Astrocyte (in vitro differentiated cells and primary cell): ENCODE data around the gene ASMTL. TPM values are rescaled to one million over a fixed set of nuclear protein-coding genes. Genes with fewer than 3 reads are reported as not detected.

ENCODE experiments used
- DNase-seq: peaks from one replicate; pipeline ENCODE4 v3.0.0-alpha.2; 2010; ENCODE audit warnings: low read depth
- FAIRE-seq: peaks from 2 replicates; lab custom pipeline; 2011; peaks lifted over from hg19 to GRCh38; lab: Jason Lieb, UNC
- H2AFZ ChIP-seq: 2 replicates; pipeline ENCODE4 v1.6.0; 2012; ENCODE audit warnings: low read depth, low read length, inconsistent platforms
- H3K27ac ChIP-seq: 2 replicates; pipeline ENCODE4 v1.5.1; 2011; ENCODE audit warnings: low read depth, low read length, inconsistent platforms
- H3K27me3 ChIP-seq: 2 replicates; pipeline ENCODE4 v1.6.0; 2011; ENCODE audit warnings: low read length, inconsistent platforms; ENCODE audit not compliant: insufficient read depth
- H3K36me3 ChIP-seq: 2 replicates; pipeline ENCODE4 v1.5.1; 2011; ENCODE audit warnings: low read length, inconsistent platforms; ENCODE audit not compliant: insufficient read depth
- H3K4me1 ChIP-seq: 2 replicates; pipeline ENCODE4 v1.5.1; 2011; ENCODE audit warnings: low read length, inconsistent platforms; ENCODE audit not compliant: insufficient read depth
- H3K4me2 ChIP-seq: 2 replicates; pipeline ENCODE4 v1.6.0; 2012; ENCODE audit warnings: low read length, inconsistent platforms
- H3K4me3 ChIP-seq: 2 replicates; pipeline ENCODE4 v1.5.1; 2011; ENCODE audit warnings: low read depth, mild to moderate bottlenecking, low read length, inconsistent platforms; ENCODE audit not compliant: insufficient read depth
- H3K79me2 ChIP-seq: 2 replicates; pipeline ENCODE4 v1.6.0; 2012; ENCODE audit warnings: mild to moderate bottlenecking, low read length, inconsistent platforms; ENCODE audit not compliant: insufficient read depth
- H3K9ac ChIP-seq: 2 replicates; pipeline ENCODE4 v1.6.0; 2012; ENCODE audit warnings: mild to moderate bottlenecking, low read length, inconsistent platforms
- H3K9me3 ChIP-seq: 2 replicates; pipeline ENCODE4 v1.5.1; 2012; ENCODE audit warnings: low read depth, mild to moderate bottlenecking, low read length, inconsistent platforms; ENCODE audit not compliant: insufficient read depth
- H4K20me1 ChIP-seq: 2 replicates; pipeline ENCODE4 v1.6.0; 2012; ENCODE audit warnings: low read length, inconsistent platforms; ENCODE audit not compliant: insufficient read depth
- H3K27ac Mint-ChIP-seq: one replicate; pipeline ENCODE4 v1.8.0; 2021; ENCODE audit warnings: mild to moderate bottlenecking, mixed read lengths; ENCODE audit not compliant: unreplicated experiment
- H3K27me3 Mint-ChIP-seq: one replicate; pipeline ENCODE4 v1.8.0; 2021; ENCODE audit warnings: low read depth, mixed read lengths; ENCODE audit not compliant: unreplicated experiment
- H3K36me3 Mint-ChIP-seq: one replicate; pipeline ENCODE4 v1.8.0; 2021; ENCODE audit warnings: low read depth, mixed read lengths; ENCODE audit not compliant: unreplicated experiment
- H3K4me1 Mint-ChIP-seq: one replicate; pipeline ENCODE4 v1.8.0; 2021; ENCODE audit warnings: low read depth, mixed read lengths; ENCODE audit not compliant: unreplicated experiment
- H3K4me3 Mint-ChIP-seq: one replicate; pipeline ENCODE4 v1.8.0; 2021; ENCODE audit warnings: mild to moderate bottlenecking, moderate library complexity, mixed read lengths; ENCODE audit not compliant: unreplicated experiment
- H3K9me3 Mint-ChIP-seq: one replicate; pipeline ENCODE4 v1.8.0; 2021; ENCODE audit warnings: mild to moderate bottlenecking, mixed read lengths; ENCODE audit not compliant: unreplicated experiment
- CTCF ChIP-seq: IDR thresholded peaks from 2 replicates; pipeline ENCODE4 v1.5.1; 2011; ENCODE audit warnings: low read depth, mild to moderate bottlenecking, inconsistent platforms, low read length, moderate library complexity; ENCODE audit not compliant: insufficient read depth
- EZH2 ChIP-seq: IDR thresholded peaks from 2 replicates; pipeline ENCODE4 v1.6.1; 2012; ENCODE audit warnings: mild to moderate bottlenecking, low read length, inconsistent platforms; ENCODE audit not compliant: insufficient read depth
- total RNA-seq: library from RNA; stranded (reverse); gene quantifications from 2 replicates; pipeline ENCODE4 v1.2.1, GENCODE V29; 2021

ASMTL gene
- total RNA-seq, 1 donor from 2014 or later, result 22.1 TPM

DNA sequence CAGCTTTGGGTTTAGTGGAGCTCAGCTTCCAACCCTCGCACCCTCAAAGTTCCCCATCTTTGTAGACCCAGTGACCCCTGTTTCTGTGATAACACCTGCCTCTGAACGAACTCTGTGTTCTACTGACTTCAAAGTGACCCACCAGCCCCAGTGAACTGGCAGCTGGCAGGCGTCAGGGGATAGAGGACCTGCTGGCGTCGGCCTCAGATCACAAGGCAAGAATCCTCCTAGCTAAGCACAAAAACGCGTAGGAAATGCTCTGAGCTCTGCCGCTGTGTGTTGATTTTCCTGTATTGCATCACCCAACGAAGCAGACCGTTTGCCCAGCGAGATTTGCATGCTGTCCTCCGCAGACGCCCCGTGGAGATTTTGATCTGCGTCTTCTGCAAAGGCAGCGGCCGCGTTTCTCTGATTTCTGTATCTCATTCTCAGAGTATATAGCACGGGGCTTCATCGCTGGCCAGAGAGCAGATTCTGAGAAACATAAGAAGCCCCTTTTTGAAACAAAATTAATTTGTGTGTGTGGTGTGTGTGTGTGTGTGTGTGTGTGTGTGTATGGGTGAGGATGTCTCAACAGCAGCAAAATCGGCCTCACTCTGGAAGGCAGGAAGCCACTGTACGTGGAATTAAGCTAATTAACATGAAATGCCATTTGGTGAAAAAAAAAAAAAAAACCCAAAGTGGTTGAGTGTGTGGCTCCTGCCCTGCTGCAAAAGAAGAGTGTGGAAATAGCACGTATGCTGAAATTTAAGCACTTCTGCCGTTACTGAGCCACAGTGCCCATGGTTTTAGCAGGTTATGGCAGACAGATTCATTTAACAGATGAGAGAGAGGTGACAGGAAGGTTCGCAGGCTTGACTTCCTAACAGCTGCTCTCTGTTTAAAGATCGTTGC lies 29.2 kb upstream of the ASMTL start:
- no peak overlapping the region for H3K4me3 Mint-ChIP-seq
- FAIRE-seq, result peak; percentile 54
- H3K27me3 Mint-ChIP-seq, result peaks cover 2% of the 10 kb centered on the region
- DNase-seq, result peak; percentile 51
- Histone ChIP-seq H2AFZ (peak overlapping the region; percentile 52), H3K27me3 (no peaks in the 10 kb centered on the region), H3K79me2 (no peaks in the 10 kb centered on the region), H3K4me2 (peak overlapping the region; percentile 74), H3K27ac (no peak overlapping the region), H3K4me1 (no peaks in the 10 kb centered on the region), H3K36me3 (no peaks in the 10 kb centered on the region), H4K20me1 (no peaks in the 10 kb centered on the region), H3K9ac (no peak overlapping the region), H3K9me3 (peaks cover 2% of the 10 kb centered on the region), H3K4me3 (peak overlapping the region; percentile 33)
- H3K36me3 Mint-ChIP-seq, result no peaks in the 10 kb centered on the region
- H3K9me3 Mint-ChIP-seq, result peaks cover 17% of the 10 kb centered on the region
- no peak overlapping the region for H3K27ac Mint-ChIP-seq
- TF ChIP-seq CTCF (no peak), EZH2 (no peak)
- peaks cover 1% of the 10 kb centered on the region for H3K4me1 Mint-ChIP-seq

GRCh38 chrX:1480082-1480785 lies 27.5 kb upstream of the ASMTL start:
- peaks cover 17% of the 10 kb centered on the region for H3K9me3 Mint-ChIP-seq
- no peaks in the 10 kb centered on the region for H3K36me3 Mint-ChIP-seq
- no peak overlapping the region for H3K27ac Mint-ChIP-seq
- H3K36me3 ChIP-seq, result no peaks in the 10 kb centered on the region
- no peak overlapping the region for H3K4me3 ChIP-seq
- no peak overlapping the region for H3K9ac ChIP-seq
- TF ChIP-seq CTCF (no peak), EZH2 (no peak)
- H3K4me1 ChIP-seq, result no peaks in the 10 kb centered on the region
- no peak overlapping the region for H3K4me2 ChIP-seq
- H3K79me2 ChIP-seq, result no peaks in the 10 kb centered on the region
- DNase-seq, result no peak
- H3K27me3 ChIP-seq, result no peaks in the 10 kb centered on the region
- H3K9me3 ChIP-seq, result peaks cover 2% of the 10 kb centered on the region
- peaks cover 1% of the 10 kb centered on the region for H3K4me1 Mint-ChIP-seq
- H2AFZ ChIP-seq, result no peak overlapping the region
- FAIRE-seq, result no peak
- H4K20me1 ChIP-seq, result no peaks in the 10 kb centered on the region
- H3K27ac ChIP-seq, result no peak overlapping the region
- peaks cover 2% of the 10 kb centered on the region for H3K27me3 Mint-ChIP-seq
- no peak overlapping the region for H3K4me3 Mint-ChIP-seq
